Measurements from ENCODE around the gene CHMP2A. TPM values are rescaled to one million over a fixed set of nuclear protein-coding genes. Genes with fewer than 3 reads are reported as not detected.

The CHMP2A gene
- total and polyA plus RNA-seq, 2 of the 13 experiments (the other 11 are each of a cell fraction or from before 2014, with no cell fraction given), result 49.7 to 55.0 TPM

GRCh38 chr19:58555920-58556621 is 1.2 kb upstream of the CHMP2A start:
- no peaks in the 10 kb centered on the region for H3K27me3 ChIP-seq (ENCODE audit: control insufficient read depth in 1 of 2, insufficient read depth in 2 of 2, low read length in 2 of 2)
- H3K4me3 ChIP-seq (replicated peaks in 1 of 3; ENCODE audit: insufficient read depth in 1 of 3, low read depth in 2 of 3, low read length in 3 of 3), result no peak overlapping the region
- DNase-seq (ENCODE audit: low spot score), result no peak
- H3K79me2 ChIP-seq (ENCODE audit: insufficient read depth, low read length), result peaks cover 34% of the 10 kb centered on the region
- H3K4me2 ChIP-seq (ENCODE audit: low read depth, low read length), result 0 out of 2 replicates have a peak overlapping the region, but pooled peaks have one; percentile 92
- BruUV-seq (replicated peaks), result no TSS peak
- H3K27ac ChIP-seq (ENCODE audit: extremely low read length, insufficient read depth, low read length), result no peak overlapping the region
- CTCF ChIA-PET (ENCODE audit: low intra/inter-chr PET ratio, low total read pairs), result no interaction called here
- H2AFZ ChIP-seq (ENCODE audit: low read length), result no peak overlapping the region
- H4K20me1 ChIP-seq (ENCODE audit: insufficient read depth, low read length), result 0 out of 2 replicates have a peak, but pooled peaks cover 5% of the 10 kb centered on the region
- peaks cover 9 to 25% of the 10 kb centered on the region in 2 experiments for H3K36me3 ChIP-seq (replicated peaks in 1 of 2; ENCODE audit: control insufficient read depth in 1 of 2, insufficient read depth in 2 of 2, low read length in 2 of 2)
- POLR2A ChIA-PET, result interaction anchor here (1.2 to 3.5 kb wide), 4 partner anchors 12 to 44 kb away, joined by 4 to 58 read pairs (median 18); partner anchors contain the start of genes SLC27A5, TRIM28 and ZBTB45
- in situ Hi-C loops (cut with HindIII; ENCODE audit: extremely low pct_ligation_motif_present, low pct_unique_long_range_greater_than_20kb), result no loop called here
- no peak for ATAC-seq
- WGBS (ENCODE audit: low lambda C conversion rate), result 97% methylated on average over 16 of the region's 16 CpGs
- peaks cover 43% of the 10 kb centered on the region for H3K4me1 ChIP-seq (ENCODE audit: insufficient read depth, low read length)
- intact Hi-C loops (cut with micrococcal nuclease; ENCODE audit: unreplicated experiment), result no loop called here
- H3K9ac ChIP-seq (ENCODE audit: insufficient read depth, low read depth, low read length), result peak overlapping the region; percentile 98; the same call in 1 of the 2 replicates
- FAIRE-seq, result no peak
- no peaks in the 10 kb centered on the region for H3K9me3 ChIP-seq (ENCODE audit: low read length)
- no peak for TF ChIP-seq HIVEP1 (CRISPR knock-in tag; IDR thresholded peaks at IDR 0.05)
- TF ChIP-seq FOXP1 (IDR thresholded peaks at IDR 0.05), result no peak
- no peak for TF ChIP-seq FOXP1 (CRISPR knock-in tag; IDR thresholded peaks at IDR 0.05)
- TF ChIP-seq ZNF225 (CRISPR knock-in tag; IDR thresholded peaks at IDR 0.05), result no peak
- TF ChIP-seq NR2F6 (IDR thresholded peaks at IDR 0.05), result no peak
- no peak for TF ChIP-seq NR2F6 (CRISPR knock-in tag; IDR thresholded peaks at IDR 0.05)
- no peak for TF ChIP-seq ZHX1 (CRISPR knock-in tag; IDR thresholded peaks at IDR 0.05; ENCODE audit: low read depth)
- no peak for TF ChIP-seq TCF7 (IDR thresholded peaks at IDR 0.05; ENCODE audit: low read depth)
- no peak for TF ChIP-seq ZNF34 (CRISPR knock-in tag; IDR thresholded peaks at IDR 0.05; ENCODE audit: borderline replicate concordance)
- TF ChIP-seq ZNF780A (CRISPR knock-in tag; IDR thresholded peaks at IDR 0.05), result no peak
- no peak for TF ChIP-seq ZNF574 (CRISPR knock-in tag; IDR thresholded peaks at IDR 0.05)
- TF ChIP-seq ZNF543 (CRISPR knock-in tag; IDR thresholded peaks at IDR 0.05), result no peak
- no peak for TF ChIP-seq ZNF512B (CRISPR knock-in tag; IDR thresholded peaks at IDR 0.05; ENCODE audit: borderline replicate concordance)
- TF ChIP-seq MYPOP (CRISPR knock-in tag; IDR thresholded peaks at IDR 0.05), result no peak
- TF ChIP-seq MBD4 (IDR thresholded peaks at IDR 0.05; ENCODE audit: borderline replicate concordance, low read length), result no peak
- no peak for TF ChIP-seq KLF12 (CRISPR knock-in tag; IDR thresholded peaks at IDR 0.05; ENCODE audit: borderline replicate concordance)
